NT2/D1 (cell line): ENCODE measurements around the gene TEP1.

ENCODE experiments used
- SUZ12 ChIP-seq: IDR thresholded peaks from 2 replicates; pipeline ENCODE4 v1.6.1; 2011; ENCODE audit not compliant: insufficient read length, insufficient read depth; ENCODE audit errors: extremely low read depth
- YY1 ChIP-seq: IDR thresholded peaks from 2 replicates; pipeline ENCODE4 v1.6.1; 2011; ENCODE audit not compliant: insufficient read length, insufficient read depth
- ZNF274 ChIP-seq: IDR thresholded peaks from 2 replicates; pipeline ENCODE4 v1.6.1; 2011; ENCODE audit warnings: mild to moderate bottlenecking, low read depth, low read length

DNA sequence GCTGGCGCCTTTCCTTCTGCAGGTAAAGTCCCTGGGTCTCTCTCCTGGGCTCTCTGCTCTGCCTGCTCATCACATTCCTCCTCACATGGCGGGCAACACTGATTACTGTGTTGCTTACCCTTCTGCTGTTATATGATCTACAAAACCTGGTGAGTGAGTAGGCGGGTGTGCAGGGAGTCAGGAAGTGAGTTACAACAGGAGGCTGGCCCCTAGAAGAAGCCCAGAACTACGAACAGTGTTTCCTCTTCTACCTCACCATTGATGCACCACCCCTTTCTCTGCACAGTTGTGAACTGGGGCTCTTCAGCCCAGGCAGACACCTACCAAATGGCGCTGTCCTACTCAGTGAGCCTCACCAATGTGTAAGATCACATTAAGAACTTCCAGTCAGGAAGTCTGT, 27.6 kb upstream of the TEP1 start:
- no peak for TF ChIP-seq ZNF274
- TF ChIP-seq SUZ12 = no peak
- TF ChIP-seq YY1 = no peak
